ENCODE results near the gene LRRC26. TPM values are rescaled to one million over a fixed set of nuclear protein-coding genes. Genes with fewer than 3 reads are reported as not detected.
"Not testable (repeated sequence)": the region's sequence is repeated elsewhere in the genome, so short reads cannot be mapped to it uniquely, and the experiment has no call there.

Gene LRRC26
- total RNA-seq, 1 donor from 2014 or later: not detected

DNA sequence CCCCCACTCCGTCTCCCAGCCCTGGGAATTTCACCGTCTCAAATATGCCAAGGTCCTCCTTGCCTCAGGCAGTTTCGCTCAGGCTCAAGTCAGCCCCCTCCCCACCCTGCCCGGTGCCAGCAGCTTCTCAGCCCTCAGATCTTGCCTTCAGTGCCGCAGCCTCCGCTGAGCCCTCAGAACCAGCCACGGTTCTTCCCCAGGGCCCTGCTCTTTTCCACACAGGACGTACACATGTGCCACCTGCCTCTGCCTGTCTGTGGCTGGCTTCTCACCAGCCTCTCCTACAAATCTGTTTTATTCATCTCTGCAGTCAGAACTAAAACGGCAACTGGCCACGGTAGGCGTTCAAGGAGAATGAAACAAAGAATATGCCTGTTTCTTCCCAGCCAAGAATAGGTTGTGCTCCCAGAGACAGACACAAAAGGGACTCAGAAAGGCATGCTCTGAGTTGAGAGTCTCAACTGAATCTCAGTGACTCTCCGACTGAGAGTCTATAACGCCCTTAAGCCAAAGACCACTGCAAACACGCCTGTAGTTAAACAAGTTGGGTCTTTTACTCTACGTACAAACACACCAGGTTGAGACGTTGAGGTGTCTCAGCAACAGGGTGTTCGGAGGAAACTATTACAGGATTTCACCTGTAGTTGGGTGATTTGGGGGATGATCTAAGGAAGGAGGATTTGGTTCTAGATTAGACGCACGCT lies 41.5 kb downstream of the LRRC26 start:
- Histone ChIP-seq H3K9me3 (ENCODE audit: control insufficient read depth in 3 of 3, low read length in 3 of 3) (no peaks in the 10 kb centered on the region), H3K4me1 (ENCODE audit: control insufficient read depth in 3 of 3, insufficient read depth in 3 of 3, low read length in 3 of 3) (peaks cover 12 to 29% (median 15%) of the 10 kb centered on the region in 3 donors), H3K27ac (ENCODE audit: low read depth, low read length) (no peak overlapping the region), H3K27me3 (ENCODE audit: control insufficient read depth in 3 of 3, insufficient read depth in 3 of 3, low read length in 3 of 3) (peaks cover 2 to 9% (median 5%) of the 10 kb centered on the region in 3 donors), H3K4me3 (ENCODE audit: low read length in 3 of 3) (peak overlapping the region; percentile 65 to 80 (median 80)), H3K9ac (ENCODE audit: low read depth in 1 of 3, low read length in 3 of 3) (peak overlapping the region in 1 of 3 donors; percentile 62), H3K36me3 (ENCODE audit: control insufficient read depth in 3 of 3, insufficient read depth in 3 of 3, low read length in 3 of 3) (no peaks in the 10 kb centered on the region)

GRCh38 chr9:137127301-137128157 lies 42.3 kb downstream of the LRRC26 start:
- H3K4me3 ChIP-seq (ENCODE audit: low read length in 3 of 3): peak overlapping the region in 2 of 3 donors; percentile 21 to 38
- no peak overlapping the region for H3K27ac ChIP-seq (ENCODE audit: low read depth, low read length)
- H3K9me3 ChIP-seq (ENCODE audit: control insufficient read depth in 3 of 3, low read length in 3 of 3): no peaks in the 10 kb centered on the region
- H3K9ac ChIP-seq (ENCODE audit: low read depth in 1 of 3, low read length in 3 of 3): peak overlapping the region in 1 of 3 donors; percentile 33
- peaks cover 2 to 9% (median 5%) of the 10 kb centered on the region in 3 donors for H3K27me3 ChIP-seq (ENCODE audit: control insufficient read depth in 3 of 3, insufficient read depth in 3 of 3, low read length in 3 of 3)
- H3K36me3 ChIP-seq (ENCODE audit: control insufficient read depth in 3 of 3, insufficient read depth in 3 of 3, low read length in 3 of 3): no peaks in the 10 kb centered on the region
- peaks cover 12 to 29% (median 15%) of the 10 kb centered on the region in 3 donors for H3K4me1 ChIP-seq (ENCODE audit: control insufficient read depth in 3 of 3, insufficient read depth in 3 of 3, low read length in 3 of 3)

DNA sequence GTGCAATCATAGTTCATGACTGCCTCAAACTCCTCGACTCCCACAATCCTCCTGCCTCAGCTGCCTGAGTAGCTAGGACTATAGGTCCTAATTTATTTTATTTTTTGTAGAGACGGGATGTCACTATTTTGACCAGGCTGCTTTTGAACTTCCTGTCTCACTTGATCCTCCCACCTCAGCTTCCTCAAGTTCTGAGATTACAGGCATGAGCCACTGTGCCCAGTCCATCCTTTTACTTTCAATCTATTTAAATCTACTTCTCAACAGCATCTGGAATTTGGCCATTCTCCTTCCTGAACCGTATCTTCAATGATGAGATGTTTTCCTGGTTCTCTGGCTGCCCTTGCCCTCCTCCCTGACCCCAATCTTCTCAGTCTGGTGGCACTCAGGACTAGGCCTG lies 43.1 kb downstream of the LRRC26 start:
- H3K4me3 ChIP-seq (ENCODE audit: low read length in 3 of 3): no peak overlapping the region
- H3K27ac ChIP-seq (ENCODE audit: low read depth, low read length): no peak overlapping the region
- peaks cover 12 to 29% (median 15%) of the 10 kb centered on the region in 3 donors for H3K4me1 ChIP-seq (ENCODE audit: control insufficient read depth in 3 of 3, insufficient read depth in 3 of 3, low read length in 3 of 3)
- no peak overlapping the region for H3K9ac ChIP-seq (ENCODE audit: low read depth in 1 of 3, low read length in 3 of 3)
- H3K9me3 ChIP-seq (ENCODE audit: control insufficient read depth in 3 of 3, low read length in 3 of 3): no peaks in the 10 kb centered on the region
- peaks cover 2 to 9% (median 5%) of the 10 kb centered on the region in 3 donors for H3K27me3 ChIP-seq (ENCODE audit: control insufficient read depth in 3 of 3, insufficient read depth in 3 of 3, low read length in 3 of 3)
- no peaks in the 10 kb centered on the region for H3K36me3 ChIP-seq (ENCODE audit: control insufficient read depth in 3 of 3, insufficient read depth in 3 of 3, low read length in 3 of 3)

DNA sequence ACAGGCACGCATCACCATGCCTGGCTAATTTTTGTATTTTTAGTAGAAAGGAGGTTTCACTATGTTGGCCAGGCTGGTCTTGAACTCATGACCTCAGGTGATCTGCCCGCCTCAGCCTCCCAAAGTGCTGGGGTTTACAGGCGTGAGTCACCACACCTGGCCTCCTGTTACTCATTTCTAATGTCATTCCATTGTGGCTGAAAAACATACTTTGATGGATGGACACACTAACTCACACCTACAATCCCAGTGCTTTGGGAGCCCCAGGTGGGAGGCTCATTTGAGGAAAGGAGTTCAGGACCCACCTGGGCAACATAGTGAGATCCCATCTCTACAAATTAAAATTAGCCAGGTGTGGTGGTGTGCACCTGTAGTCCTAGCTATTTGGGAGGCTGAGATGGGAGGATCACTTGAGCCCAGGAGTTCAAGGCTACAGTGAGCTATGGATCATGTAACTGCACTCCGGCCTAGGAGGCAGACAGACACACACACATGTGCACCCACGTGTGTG lies 45.8 kb downstream of the LRRC26 start:
- H3K27ac ChIP-seq (ENCODE audit: low read depth, low read length); H3K27me3 ChIP-seq (ENCODE audit: control insufficient read depth in 3 of 3, insufficient read depth in 3 of 3, low read length in 3 of 3): not testable (repeated sequence)

DNA sequence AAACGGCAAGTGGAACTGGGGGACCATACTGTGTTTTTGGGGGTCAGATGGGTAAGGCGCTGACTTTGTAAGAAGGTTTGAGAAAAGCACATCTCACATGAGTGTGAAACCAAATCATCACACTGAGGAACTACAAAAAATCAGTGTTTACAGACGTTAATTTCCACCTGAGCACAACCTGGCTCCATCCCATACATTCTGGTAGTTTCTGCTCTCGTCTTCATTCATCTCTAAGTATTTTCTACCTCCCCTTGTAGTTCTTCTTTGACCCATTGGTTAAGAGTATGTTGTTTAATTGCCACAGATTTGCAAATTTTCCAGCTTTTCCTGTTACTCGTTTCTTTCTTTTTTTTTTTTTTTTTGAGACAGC lies 46.4 kb downstream of the LRRC26 start:
- Histone ChIP-seq H3K27ac (ENCODE audit: low read depth, low read length) (no peak overlapping the region), H3K27me3 (ENCODE audit: control insufficient read depth in 3 of 3, insufficient read depth in 3 of 3, low read length in 3 of 3) (no peaks in the 10 kb centered on the region), H3K4me3 (ENCODE audit: low read length in 3 of 3) (no peak overlapping the region), H3K9ac (ENCODE audit: low read depth in 1 of 3, low read length in 3 of 3) (no peak overlapping the region), H3K4me1 (ENCODE audit: control insufficient read depth in 3 of 3, insufficient read depth in 3 of 3, low read length in 3 of 3) (peaks cover 6 to 15% (median 9%) of the 10 kb centered on the region in 3 donors), H3K9me3 (ENCODE audit: control insufficient read depth in 3 of 3, low read length in 3 of 3) (no peaks in the 10 kb centered on the region), H3K36me3 (ENCODE audit: control insufficient read depth in 3 of 3, insufficient read depth in 3 of 3, low read length in 3 of 3) (no peaks in the 10 kb centered on the region)

More for the DNA sequence above, 45.8 kb downstream of the LRRC26 start:
- not testable (repeated sequence) for H3K9ac ChIP-seq (ENCODE audit: low read depth in 1 of 3, low read length in 3 of 3); H3K4me3 ChIP-seq (ENCODE audit: low read length in 3 of 3); H3K9me3 ChIP-seq (ENCODE audit: control insufficient read depth in 3 of 3, low read length in 3 of 3); H3K36me3 ChIP-seq (ENCODE audit: control insufficient read depth in 3 of 3, insufficient read depth in 3 of 3, low read length in 3 of 3)
- peaks cover 12 to 19% (median 14%) of the 10 kb centered on the region in 3 donors for H3K4me1 ChIP-seq (ENCODE audit: control insufficient read depth in 3 of 3, insufficient read depth in 3 of 3, low read length in 3 of 3)

DNA sequence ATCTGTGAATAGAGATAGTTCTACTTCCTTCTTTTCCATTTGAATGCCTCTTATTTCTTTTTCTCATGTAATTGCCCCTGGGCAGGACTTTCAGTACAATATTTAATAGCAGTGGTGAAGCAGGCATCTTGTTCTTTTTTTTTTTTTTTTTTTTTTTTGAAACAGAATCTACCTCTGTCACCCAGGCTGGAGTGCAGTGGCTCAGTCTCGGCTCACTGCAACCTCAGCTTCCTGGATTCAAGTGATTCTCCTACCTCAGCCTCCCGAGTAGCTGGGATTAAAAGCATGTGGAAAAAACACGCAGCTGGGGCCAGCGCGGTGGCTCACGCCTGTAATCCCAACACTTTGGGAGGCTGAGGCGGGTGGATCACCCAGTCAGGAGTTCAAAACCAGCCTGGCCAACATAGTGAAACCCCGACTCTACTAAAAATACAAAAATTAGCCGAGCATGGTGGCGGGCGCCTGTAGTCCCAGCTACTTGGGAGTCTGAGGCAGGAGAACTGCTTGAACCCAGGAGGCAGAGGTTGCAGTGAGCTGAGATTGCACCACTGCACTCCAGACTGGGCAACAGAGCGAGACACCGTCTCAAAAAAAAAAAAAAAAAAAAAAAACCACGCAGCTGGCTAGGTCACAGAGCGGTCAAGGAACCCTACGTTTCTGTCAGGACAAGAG lies 46.9 kb downstream of the LRRC26 start:
- not testable (repeated sequence) for H3K4me1 ChIP-seq (ENCODE audit: control insufficient read depth in 3 of 3, insufficient read depth in 3 of 3, low read length in 3 of 3); H3K27ac ChIP-seq (ENCODE audit: low read depth, low read length); H3K27me3 ChIP-seq (ENCODE audit: control insufficient read depth in 3 of 3, insufficient read depth in 3 of 3, low read length in 3 of 3); H3K4me3 ChIP-seq (ENCODE audit: low read length in 3 of 3); H3K36me3 ChIP-seq (ENCODE audit: control insufficient read depth in 3 of 3, insufficient read depth in 3 of 3, low read length in 3 of 3); H3K9me3 ChIP-seq (ENCODE audit: control insufficient read depth in 3 of 3, low read length in 3 of 3); H3K9ac ChIP-seq (ENCODE audit: low read depth in 1 of 3, low read length in 3 of 3)

DNA sequence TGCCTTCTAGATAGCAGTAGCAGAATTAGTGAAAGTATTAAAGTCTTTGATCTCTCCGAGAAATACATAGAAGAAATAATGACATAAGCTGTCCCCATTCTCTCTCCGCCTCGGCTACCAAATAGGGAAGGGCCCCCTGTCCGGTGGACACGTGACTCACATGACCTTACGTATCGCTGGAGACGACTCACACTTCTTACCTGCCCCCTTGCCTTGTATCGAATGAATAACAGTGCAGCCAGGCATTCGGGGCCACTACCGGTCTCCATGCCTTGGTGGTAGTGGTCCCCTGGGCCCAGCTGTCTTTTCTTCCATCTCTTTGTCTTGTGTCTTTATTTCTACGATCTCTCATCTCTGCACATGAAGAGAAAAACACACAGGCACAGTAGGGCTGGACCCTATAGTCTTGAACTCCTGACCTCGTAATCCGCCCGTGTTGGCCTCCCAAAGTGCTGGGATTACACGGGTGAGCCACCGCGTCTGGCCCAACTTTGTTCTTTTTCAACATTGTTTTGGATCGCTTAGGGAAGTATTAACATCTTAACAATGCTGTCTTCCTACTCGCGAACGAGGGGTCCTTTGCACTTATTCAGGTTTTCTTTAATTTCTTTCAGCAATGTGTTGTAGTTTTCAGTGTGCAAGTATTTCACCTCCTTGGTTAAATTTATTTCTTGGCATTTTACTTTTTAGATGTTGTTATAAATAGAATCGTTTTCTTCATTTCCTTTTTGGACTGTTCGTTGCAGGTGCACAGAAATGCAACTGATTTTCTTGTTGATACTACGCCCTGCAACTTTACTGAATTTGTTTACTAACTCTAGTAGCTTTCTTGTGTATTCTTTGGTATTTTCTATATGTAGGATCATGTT lies 47.7 kb downstream of the LRRC26 start:
- H3K27me3 ChIP-seq (ENCODE audit: control insufficient read depth in 3 of 3, insufficient read depth in 3 of 3, low read length in 3 of 3); H3K36me3 ChIP-seq (ENCODE audit: control insufficient read depth in 3 of 3, insufficient read depth in 3 of 3, low read length in 3 of 3); H3K4me3 ChIP-seq (ENCODE audit: low read length in 3 of 3); H3K27ac ChIP-seq (ENCODE audit: low read depth, low read length); H3K9me3 ChIP-seq (ENCODE audit: control insufficient read depth in 3 of 3, low read length in 3 of 3); H3K4me1 ChIP-seq (ENCODE audit: control insufficient read depth in 3 of 3, insufficient read depth in 3 of 3, low read length in 3 of 3); H3K9ac ChIP-seq (ENCODE audit: low read depth in 1 of 3, low read length in 3 of 3): not testable (repeated sequence)

Measured in skeletal muscle tissue (tissue), 4 donors.